GM19438 (cell line): ENCODE data around the gene LRRFIP2.
"Not testable (repeated sequence)": the region's sequence is repeated elsewhere in the genome, so short reads cannot be mapped to it uniquely, and the experiment has no call there.

ENCODE experiments used
- ATAC-seq: cut with Tn5 transposase; IDR thresholded peaks from one replicate; pipeline ENCODE4 v1.9.1; 2021; ENCODE audit warnings: low read depth; ENCODE audit not compliant: unreplicated experiment

The LRRFIP2 gene

DNA sequence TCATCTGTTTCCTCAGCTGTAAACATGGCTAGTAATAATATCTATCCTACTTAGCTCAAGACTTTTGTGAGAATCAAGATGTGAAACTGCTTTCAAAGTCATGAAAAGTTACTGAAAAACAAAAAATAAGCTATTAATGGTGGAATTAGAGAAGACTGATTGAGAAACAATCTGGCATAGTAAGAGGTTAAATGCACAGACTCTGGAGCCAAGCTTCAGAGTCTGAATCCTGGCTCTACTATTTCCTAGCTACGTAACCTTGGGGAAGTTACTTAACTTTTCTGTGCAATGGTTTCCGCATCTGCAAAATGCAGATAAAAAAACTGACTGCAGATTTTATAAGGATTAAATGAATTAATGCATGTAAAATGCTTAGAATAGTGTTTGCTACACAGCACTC lies 28.8 kb downstream of the LRRFIP2 start:
- ATAC-seq = no peak

DNA sequence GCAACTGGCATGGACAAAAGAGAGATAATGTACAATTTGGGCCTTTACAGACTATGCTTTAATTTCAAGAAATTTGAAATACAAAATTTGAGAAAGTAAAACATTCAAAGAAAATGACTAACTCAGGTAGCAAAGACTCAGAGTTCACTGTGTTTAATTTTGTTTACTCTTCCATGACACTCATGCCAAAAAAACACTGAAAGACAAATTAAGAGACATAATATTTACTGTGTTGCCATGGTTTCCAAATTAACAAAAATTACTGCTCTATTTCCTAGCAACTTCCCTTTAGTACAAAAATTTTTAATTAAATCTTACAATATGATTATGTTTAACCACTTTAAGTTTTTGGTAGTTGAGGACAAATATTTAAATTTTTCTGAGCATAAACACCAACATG lies 29.6 kb downstream of the LRRFIP2 start:
- no peak for ATAC-seq

DNA sequence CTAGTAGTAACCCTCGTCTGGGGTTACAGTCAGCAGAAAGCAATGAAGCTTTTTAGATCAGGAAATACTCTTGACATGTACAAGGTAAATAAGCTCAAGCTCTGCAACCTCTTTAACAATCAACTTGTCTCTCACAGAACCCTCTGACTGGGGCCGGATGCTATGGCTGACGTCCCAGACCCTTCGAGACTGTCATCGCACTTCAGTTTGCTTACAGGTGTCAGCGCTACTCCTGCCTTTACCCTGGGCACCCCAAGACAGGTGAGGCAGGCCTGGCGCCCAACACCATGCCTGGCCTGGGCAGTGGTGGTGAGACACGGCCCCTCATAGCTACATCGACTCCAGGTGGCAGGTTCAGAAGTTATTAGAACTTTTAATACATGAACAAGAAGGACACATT lies 30.6 kb downstream of the LRRFIP2 start:
- no peak for ATAC-seq

DNA sequence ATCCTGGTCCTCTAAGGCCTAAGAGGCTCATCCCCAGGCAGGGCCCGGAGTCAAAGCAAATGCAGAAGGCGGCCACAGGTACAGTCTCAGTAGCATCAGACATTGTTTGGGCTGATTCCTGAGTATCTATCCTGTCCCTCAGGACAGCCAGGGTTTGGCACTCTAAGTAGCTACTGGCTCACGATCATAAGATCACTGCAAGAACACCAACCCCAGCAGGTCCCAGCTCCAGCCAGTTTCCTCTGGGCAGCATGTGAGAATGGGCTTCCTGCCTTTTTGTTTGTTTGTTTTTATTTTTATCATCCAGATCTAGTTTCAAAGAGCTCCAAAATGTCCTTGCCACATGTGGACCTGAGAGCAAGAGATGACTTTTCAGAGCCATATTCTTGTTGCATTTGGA lies 32.7 kb downstream of the LRRFIP2 start:
- no peak for ATAC-seq

DNA sequence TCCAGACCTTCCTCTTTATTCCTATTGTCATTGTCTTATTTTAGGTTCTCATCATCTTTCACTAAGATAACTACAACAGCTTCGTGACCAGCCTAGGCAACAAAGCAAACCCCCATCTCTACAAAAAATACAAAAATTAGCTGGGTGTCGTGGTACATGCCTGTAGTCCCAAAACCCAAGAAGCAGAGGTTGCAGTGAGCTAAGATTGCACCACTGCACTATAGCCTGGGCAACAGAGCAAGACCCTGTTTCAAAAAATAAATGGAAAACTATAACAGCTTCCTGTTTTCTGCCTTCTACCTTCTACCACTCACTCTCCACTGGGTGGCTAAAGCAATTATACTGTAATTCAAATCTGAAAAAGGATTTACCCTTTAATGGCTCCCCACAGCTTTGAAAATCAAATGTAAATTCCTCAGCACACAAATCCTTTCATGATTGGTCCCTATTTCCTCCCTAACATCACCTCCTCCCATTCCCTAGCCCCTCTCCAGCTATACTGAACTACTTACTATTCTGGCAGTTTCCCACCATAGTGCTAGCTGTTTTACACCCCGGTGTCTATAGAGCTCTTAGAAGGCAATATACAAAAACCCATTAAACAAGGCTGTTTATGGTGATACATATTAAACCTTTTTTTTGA lies 33.4 kb downstream of the LRRFIP2 start:
- no peak for ATAC-seq

DNA sequence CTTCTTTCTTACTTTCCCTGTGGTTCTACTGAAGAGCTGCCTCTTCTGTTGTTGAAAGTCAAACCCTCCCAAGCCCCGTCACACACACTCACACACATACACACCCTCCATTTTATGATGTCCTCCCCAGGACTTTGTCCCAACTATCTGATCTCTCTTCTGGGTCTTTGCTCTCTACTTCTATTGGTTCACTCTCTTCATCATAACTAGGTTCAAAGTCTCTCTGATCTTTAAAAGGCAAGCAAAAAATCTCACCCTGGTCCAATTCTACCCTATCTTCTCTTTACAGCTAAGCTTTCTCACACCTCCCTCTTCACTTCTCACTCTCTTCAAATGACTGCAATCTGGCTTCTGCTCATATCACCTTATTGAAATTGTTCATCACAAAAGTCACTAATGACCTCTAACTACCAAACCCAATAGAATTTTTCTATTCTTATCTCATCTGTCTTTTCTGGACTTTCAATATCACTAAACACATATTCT lies 34.8 kb downstream of the LRRFIP2 start:
- ATAC-seq = no peak

DNA sequence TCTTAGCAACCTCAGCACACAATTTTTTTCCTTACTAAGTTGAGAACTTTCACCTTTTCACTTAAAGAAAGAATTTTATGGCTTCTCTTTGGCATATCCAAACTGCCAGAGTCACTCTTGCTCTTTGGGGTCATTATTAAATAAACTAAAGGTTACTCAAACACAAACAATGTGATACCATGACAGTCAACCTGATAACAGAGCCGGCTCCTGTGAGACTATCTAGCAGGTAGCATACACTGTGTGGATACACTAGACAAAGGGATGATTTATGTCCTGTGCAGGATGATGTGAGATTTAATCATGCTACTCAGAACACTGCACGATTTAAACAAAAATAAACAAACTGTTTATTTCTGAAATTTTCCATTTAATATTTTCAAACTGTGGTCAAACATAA lies 35.6 kb downstream of the LRRFIP2 start:
- ATAC-seq = no peak

DNA sequence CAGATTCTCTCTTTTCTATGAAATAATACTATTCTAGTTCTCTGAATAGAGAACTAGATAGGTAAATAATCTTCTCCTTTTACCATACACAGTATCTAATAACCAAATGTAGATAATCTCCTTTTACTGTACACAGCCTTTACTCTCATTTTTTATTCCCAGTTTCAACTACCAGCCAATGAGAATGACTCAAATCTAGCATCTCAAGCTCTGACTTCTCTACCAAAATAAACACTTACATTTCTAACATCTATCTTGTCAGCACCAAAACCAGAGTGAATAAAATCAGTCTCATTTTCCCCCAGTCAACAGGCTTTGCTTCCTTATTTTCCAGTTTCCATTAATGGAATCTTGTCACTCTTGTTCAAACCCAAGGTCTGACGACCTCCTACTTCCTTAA lies 36.9 kb downstream of the LRRFIP2 start:
- ATAC-seq = no peak

DNA sequence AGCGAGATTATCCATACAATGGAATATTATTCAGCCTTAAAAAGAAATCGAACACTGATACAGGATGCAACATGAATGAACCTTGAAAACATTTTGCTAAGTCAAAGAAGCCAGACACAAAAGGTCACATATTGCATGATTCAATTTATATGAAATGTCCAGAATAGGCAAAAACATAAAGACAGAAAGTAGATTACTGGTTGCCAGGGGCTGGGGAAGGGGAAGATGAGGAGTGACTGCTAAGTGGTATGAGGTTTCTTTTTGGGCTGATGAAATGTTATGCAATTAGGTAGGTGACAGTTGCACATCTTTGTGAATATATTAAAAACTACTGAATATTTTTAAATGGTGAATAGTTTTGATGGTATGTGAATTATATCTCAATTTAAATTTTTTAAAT lies 38.3 kb downstream of the LRRFIP2 start:
- ATAC-seq = no peak

DNA sequence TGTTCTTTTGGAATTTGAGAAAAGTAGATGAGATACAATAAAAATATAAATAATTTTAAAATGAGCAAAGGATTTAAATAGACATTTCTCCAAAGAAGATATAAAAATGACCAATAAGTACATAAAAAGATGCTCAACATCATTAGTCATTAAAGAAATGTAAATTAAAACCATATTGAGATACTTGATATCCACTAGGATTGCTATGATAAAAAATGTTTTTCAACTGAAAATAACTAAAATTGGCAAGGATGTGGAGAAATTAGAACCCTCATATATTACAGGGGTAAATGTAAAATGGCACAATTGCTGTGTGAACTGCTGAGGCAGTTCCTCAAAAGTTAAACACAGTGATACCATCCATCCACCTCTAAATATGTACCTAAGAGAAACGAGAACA lies 38.8 kb downstream of the LRRFIP2 start:
- ATAC-seq = no peak

DNA sequence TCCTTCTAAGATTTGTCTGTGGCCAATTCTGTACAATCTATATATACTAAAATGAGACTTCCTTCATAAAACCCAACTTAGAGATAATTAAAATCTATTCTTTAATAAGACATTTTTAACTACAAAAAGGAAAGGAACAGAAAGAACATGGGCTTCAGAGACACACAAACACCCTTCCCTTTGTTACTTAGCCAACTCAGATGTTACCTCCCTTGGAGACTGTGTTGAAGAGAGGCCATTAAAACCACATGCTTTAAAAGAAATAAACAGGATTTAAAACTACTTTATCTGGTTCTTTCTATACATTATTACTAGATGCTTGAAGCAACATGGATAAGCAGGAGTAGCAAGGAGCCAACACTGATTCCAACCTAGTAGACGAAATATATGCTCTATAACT lies 42.0 kb downstream of the LRRFIP2 start:
- no peak for ATAC-seq

DNA sequence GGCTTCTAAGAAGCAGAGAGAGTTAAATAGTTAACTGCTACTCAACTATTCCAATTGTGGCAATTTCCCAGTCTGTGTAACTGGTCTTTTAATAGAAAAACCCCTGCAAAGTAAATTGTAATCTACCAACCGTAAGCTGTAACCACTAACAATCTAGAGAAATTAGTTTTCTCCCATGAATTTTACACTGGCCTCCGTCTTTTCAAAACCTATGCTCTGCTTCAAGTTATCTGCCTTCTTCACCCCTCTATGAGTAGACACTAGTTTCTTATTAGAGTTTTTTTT lies 42.6 kb downstream of the LRRFIP2 start:
- ATAC-seq = no peak

DNA sequence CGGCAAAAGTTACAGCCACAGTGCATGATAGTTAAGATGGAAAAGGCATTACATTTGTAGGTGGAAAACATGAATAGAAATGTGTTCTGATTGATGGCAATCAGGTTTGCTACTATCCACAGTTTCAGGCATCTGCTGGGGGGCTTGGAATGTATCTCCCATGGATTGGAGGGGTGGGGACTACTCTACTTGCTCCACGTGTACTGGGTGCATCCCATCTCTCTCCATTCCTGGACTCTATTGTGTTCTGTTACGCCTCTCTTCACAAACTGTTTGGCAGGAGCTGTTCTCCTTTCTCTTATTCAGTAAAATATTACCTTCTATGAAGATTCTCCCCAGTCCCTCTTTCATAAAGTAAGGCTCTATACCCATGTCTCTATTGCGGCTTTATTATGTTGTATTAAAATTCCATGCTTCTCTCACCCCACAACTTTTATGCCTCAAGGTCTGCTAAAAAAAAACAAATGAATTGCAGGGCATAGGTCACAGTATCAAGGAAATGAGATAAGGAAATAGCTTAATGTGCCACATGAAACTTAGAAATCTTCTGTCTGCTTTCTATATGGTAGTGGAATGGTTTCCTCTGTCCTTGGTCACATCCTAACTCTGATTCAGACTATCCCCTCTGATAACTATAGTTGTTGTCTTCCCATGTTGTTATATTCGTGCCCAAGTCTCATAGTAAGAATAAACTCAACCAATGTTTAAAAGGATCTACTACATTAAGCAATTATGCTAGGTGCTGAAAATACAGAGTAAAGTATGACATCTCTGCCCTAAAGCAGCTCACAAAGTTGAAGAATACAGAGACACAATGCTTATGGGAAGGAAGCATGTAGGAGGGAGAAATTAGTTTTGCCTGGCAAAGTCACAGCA lies 43.2 kb downstream of the LRRFIP2 start:
- no peak for ATAC-seq

DNA sequence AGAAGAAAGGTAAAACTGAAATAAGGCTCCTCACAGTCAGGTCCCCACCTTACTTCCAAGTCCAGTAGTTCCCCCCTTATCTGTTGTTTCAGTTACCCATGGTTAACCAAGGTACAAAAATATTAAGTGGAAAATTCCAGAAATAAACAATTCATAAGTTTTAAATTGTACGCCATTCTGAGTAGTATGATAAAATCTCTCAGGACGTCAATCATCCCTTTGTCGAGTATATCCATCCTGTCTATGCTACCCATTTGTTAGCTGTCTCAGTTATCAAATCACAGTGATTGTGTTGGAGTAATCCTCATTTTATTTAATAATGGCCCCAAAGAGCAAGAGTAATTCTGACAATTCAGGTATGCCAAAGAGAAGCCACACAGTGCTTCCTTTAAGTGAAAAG lies 43.9 kb downstream of the LRRFIP2 start:
- no peak for ATAC-seq

DNA sequence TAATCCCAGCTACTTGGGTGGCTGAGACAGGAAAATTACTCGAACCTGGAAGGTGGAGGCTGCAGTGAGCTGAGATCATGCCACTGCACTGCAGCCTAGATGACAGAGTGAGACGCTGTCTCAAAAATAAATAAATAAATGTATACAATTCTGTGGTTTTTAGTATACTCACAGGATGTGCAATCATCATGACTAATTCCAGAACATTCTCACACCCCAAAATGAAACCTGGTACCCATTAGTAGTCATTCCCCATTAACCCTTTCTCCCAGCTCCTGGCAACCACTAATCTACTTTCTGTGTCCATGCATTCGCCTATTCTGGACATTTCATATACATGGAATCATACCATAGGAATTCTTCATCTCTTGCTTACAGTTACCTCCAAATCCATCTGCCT lies 44.5 kb downstream of the LRRFIP2 start:
- no peak for ATAC-seq

DNA sequence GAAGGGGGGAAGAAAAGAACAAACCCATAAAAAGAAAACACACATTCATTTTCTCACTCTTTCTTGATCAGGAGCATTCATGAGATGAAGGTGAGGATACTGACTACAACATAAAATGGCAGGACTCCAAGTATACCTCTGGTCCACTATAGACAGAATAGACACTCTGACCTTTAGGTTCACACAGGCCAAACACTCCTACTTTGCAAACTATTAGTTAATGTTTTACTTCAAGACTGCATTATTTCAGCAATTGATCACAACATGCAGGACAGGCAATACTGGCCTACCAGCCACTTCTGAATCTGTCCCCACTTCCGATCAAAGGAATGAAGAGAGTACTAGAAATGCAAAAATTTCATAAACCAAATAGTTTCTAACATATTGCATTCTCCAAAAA lies 47.0 kb downstream of the LRRFIP2 start:
- no peak for ATAC-seq

DNA sequence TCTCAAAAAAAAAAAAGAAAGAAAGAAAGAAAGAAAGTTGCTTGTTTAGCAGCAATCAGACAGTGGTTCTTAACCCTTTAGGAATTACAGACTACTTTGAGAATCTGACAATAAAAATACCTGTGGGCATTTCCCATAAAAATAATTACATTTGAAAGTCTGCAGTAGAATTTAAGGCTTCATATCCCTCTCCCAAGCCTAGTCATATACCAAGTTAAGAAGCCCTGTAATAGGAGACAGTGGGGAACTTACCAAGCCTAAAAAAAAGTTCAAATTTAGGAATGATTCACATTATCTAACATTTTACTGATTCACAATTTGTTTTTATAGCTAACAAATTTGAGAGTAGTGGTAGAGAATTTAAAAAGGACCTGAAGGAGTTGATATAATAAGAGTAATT lies 47.5 kb downstream of the LRRFIP2 start:
- ATAC-seq = no peak

DNA sequence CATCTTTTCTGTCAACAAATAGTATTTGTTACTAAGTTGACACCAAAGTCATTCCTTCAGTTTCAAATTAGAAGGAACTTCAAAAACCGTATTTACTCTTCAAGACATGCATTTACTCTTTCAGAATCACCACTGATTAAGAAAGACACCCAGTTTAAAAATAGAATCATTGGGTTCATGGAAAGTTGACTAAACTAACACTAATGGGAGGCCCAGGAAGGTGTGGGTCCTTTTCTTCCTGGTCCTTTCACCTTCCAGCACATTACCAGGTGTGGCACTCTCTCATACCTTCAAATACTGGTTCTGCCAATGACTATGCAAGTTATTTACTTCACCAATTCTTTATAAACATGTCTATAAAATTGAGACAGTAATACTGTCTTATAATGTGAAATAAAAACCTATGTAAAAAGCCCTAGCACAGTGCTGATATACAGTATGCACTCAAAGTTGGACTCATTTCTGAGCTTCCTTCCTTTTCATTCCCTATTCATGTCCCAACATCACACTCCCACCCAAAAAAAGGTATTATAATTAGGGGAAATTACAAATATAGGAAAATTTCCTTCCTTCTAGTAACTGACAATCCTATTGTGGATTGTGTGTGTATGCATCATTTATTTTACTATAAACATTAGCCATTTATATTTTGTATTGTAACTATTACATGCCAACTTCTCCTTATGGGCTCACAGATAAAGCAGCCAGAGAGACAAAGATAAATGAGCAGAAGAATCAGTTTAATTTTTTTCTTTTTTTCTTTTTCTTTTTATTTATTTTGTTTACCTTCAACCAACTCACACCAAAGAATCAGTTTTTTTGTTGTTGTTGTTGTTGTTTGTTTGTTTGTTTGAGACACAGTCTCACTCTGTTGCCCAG lies 48.9 kb downstream of the LRRFIP2 start:
- ATAC-seq = no peak

DNA sequence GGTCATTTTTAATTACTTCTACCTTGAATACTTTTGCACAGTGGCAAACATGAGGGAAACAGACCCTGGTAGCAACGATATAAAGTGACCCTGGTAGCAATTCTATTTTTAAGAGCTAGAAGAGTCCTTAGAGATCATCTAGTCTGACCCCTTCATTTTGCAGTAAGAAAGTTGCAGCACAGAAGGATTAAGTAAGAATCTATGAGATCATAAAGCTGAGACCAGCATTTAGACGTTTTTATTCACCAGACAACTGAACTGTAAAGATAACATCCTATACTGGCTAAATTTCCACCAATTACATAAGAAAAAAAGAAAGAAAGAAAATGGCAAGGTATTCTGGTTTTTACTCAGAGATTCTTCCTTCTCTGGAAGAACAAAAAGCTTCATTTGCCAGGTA lies 49.9 kb downstream of the LRRFIP2 start:
- ATAC-seq = no peak

DNA sequence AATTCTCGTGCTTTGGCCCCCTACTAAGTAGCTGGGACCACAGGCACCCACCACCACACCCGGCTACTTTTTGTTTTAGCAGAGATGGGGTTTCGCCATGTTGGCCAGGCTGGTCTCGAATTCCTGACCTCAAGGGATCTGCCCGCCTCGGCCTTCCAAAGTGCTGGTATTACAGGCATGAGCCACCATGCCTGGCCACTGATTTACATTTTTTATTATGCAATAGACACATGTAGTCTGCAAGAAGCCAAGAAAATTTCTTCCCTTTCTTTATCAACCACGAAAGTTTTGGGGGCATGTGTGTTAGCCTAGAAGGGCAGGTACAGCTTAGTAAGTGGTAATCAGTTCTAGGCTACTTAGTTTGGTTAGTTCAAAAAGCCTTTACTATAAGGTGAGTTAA lies 51.1 kb downstream of the LRRFIP2 start:
- ATAC-seq = no peak

DNA sequence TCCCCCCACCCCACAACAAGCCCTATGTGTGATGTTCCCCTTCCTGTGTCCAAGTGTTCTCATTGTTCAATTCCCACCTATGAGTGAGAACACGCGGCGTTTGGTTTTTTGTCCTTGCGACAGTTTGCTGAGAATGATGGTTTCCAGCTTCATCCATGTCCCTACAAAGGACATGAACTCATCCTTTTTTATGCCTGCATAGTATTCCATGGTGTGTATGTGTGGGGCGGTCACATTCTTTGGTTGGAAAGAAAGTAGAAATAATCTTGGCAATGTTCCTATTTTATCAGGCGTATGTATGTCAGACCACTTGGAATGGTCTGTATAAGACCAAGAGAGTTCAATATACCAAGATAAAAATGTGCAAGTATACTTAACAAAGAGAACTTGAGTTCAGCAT lies 52.3 kb downstream of the LRRFIP2 start:
- ATAC-seq = not testable (repeated sequence)
